T-helper 17 cell (primary cell): ENCODE results near the gene NT5M. TPM values are rescaled to one million over a fixed set of nuclear protein-coding genes. Genes with fewer than 3 reads are reported as not detected.
A peak's percentile ranks its signal among the peaks of the same experiment; 100 is the strongest.

Experiments
- ATAC-seq: fragments of 150-1000 bp; cut with Tn5 transposase; 2 replicates; pipeline ENCODE4 v1.10.0; 2021; ENCODE audit warnings: mild to moderate bottlenecking, moderate library complexity
- DNase-seq, 3 donors: peaks; one replicate each; pipeline versions ENCODE4 v3.0.0 to v3.0.0-alpha.2; 2020 to 2021
- H3K9me3 ChIP-seq: one replicate; pipeline ENCODE4 v1.7.0; 2013; ENCODE audit warnings: low read length, mild to moderate bottlenecking; ENCODE audit not compliant: control insufficient read depth, poor library complexity, severe bottlenecking
- H3K27ac Mint-ChIP-seq: one replicate; pipeline ENCODE4 v1.8.0; 2022; ENCODE audit warnings: mild to moderate bottlenecking, moderate library complexity, mixed read lengths
- H3K27me3 Mint-ChIP-seq: one replicate; pipeline ENCODE4 v1.8.0; 2022; ENCODE audit warnings: mixed read lengths
- H3K36me3 Mint-ChIP-seq: one replicate; pipeline ENCODE4 v1.8.0; 2022; ENCODE audit warnings: low read depth, mixed read lengths
- H3K4me1 Mint-ChIP-seq: one replicate; pipeline ENCODE4 v1.8.0; 2022; ENCODE audit warnings: mild to moderate bottlenecking, mixed read lengths
- H3K4me3 Mint-ChIP-seq: one replicate; pipeline ENCODE4 v1.8.0; 2022; ENCODE audit warnings: mild to moderate bottlenecking, moderate library complexity, mixed read lengths
- total RNA-seq, 4 donors: library from RNA in 2 of 4; stranded (reverse) in 2 of 4; gene quantifications; one replicate each; pipeline ENCODE4 v1.2.3 and lab custom pipeline; 2022 to 2026

NT5M gene
- total RNA-seq, 2 donors from 2014 or later: 2.5 to 24.0 TPM

DNA sequence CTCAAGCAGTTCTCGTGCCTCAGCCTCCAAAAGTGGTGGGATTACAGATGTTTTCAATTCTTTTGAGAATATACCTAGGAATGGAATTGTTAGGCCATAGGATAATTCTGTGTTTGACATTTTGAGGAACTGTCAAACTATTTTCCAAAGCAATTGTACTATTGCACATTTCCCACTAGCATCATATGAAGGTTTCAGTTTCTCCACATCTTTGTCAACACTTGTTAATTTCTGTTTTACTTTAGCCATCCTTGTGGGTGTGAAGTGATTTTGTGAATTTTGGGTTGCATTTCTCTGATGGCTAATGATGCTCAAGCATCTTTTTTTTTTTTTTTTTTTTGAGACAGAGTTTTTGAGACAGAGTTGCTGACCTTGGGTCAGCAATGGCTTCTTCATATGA is 6.2 kb downstream of the NT5M start:
- H3K36me3 Mint-ChIP-seq: no peaks in the 10 kb centered on the region
- ATAC-seq (no peak), DNase-seq (no peak)
- H3K4me1 Mint-ChIP-seq: peaks cover 21% of the 10 kb centered on the region
- H3K27ac Mint-ChIP-seq: no peak overlapping the region
- no peaks in the 10 kb centered on the region for H3K27me3 Mint-ChIP-seq
- no peak overlapping the region for H3K4me3 Mint-ChIP-seq
- no peaks in the 10 kb centered on the region for H3K9me3 ChIP-seq

DNA sequence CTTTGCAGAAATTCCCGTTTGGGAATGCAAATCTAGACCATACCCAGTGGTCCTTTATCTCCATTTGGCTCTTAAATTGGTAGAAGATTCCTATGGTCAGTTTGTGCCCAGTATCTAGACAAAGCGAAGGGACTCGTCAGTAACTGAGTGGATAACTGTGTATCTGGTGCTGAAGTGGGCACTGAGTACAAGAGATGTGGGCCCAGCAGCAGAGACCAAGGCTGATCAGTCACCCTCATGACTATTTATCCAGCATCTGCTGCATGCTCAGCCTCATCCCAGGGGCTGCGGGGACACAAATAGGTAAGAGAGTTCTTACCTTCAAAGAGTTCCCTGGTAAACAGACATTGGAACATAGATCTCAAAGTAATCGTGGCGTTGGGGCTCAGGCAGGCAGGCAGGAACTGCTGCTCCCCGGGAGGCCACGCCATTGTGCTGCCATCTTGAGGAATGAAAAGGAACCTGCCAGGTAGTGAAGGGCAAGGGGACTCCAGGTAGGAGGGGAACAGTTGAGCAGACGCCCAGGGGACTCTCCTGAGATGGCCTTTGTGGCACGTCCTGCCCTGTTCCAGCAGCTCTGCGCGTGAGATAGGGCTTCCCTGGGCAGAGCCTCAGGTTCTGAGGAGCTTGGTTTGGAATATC is 10.3 kb downstream of the NT5M start:
- ATAC-seq (peak; percentile 99), DNase-seq (peak; percentile 45 to 65 (median 52))
- peaks cover 8% of the 10 kb centered on the region for H3K4me1 Mint-ChIP-seq
- no peak overlapping the region for H3K4me3 Mint-ChIP-seq
- H3K9me3 ChIP-seq: no peaks in the 10 kb centered on the region
- no peaks in the 10 kb centered on the region for H3K27me3 Mint-ChIP-seq
- no peak overlapping the region for H3K27ac Mint-ChIP-seq
- no peaks in the 10 kb centered on the region for H3K36me3 Mint-ChIP-seq

DNA sequence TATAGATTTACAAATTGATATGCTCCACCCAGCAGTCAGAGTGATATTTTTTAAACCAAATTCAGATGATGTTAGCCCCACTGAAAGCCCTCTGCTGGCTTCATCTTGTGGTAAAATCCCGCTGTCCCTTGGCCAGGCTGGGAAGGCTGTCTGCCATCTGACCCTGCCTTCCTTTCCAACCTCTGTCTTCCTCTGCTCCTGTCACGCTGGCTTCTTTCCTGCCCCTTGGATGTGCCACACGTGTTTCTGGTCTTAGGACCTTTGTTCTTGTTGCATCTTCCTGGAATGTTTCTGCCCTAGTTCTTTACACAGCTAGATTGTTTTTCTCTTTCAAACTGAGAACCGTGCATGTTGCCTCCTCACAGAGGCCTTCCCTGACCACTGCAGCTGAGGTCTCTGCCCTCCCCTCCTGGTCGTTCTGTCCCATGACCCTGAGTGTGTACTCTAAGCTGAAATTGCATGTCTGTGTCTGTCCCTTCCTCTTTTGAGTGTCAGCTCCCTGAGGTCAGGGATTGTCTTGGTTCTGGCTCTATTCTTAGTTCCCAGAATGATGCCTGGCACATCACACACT is 11.4 kb downstream of the NT5M start:
- H3K27me3 Mint-ChIP-seq: no peaks in the 10 kb centered on the region
- H3K9me3 ChIP-seq: no peaks in the 10 kb centered on the region
- ATAC-seq: no peak

DNA sequence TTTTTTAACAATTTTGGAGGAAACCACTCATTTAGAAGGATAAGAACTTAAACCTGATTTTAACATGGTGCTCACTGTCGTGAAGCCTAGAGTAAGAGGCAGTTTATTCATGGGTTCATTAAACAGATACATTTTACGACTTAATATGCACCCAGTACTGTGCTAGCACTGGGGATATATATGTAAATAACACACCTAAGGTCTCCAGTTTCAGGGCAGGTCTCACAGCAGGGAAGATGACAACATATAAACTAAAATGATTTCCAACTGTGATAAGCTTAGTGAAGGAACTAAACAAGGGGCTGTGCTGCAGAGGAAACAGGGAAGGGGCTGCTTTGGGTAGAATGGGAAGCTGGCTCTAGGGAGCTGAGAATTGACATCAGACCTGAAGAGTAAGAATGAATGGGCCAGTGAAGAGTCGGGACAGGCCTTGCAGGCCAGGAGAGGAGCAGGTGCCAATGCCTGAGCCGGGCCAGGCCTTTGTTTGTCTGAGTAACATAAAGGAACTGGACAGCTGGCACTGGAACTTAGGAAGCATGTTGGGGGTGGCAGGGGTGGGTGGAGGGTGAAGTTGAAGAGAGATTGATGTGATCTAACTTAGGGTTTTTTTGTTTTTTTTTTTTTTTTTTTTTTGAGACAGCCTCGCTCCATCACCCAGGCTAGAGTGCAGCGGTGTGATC is 12.1 kb downstream of the NT5M start:
- H3K27me3 Mint-ChIP-seq: no peaks in the 10 kb centered on the region
- peaks cover 8% of the 10 kb centered on the region for H3K4me1 Mint-ChIP-seq
- H3K9me3 ChIP-seq: no peaks in the 10 kb centered on the region
- no peak overlapping the region for H3K4me3 Mint-ChIP-seq
- no peak overlapping the region for H3K27ac Mint-ChIP-seq
- ATAC-seq (no peak), DNase-seq (no peak)
- H3K36me3 Mint-ChIP-seq: no peaks in the 10 kb centered on the region

More for the DNA sequence above, 11.4 kb downstream of the NT5M start:
- DNase-seq: no peak
- H3K36me3 Mint-ChIP-seq: no peaks in the 10 kb centered on the region
- H3K27ac Mint-ChIP-seq: no peak overlapping the region
- peaks cover 8% of the 10 kb centered on the region for H3K4me1 Mint-ChIP-seq
- no peak overlapping the region for H3K4me3 Mint-ChIP-seq

DNA sequence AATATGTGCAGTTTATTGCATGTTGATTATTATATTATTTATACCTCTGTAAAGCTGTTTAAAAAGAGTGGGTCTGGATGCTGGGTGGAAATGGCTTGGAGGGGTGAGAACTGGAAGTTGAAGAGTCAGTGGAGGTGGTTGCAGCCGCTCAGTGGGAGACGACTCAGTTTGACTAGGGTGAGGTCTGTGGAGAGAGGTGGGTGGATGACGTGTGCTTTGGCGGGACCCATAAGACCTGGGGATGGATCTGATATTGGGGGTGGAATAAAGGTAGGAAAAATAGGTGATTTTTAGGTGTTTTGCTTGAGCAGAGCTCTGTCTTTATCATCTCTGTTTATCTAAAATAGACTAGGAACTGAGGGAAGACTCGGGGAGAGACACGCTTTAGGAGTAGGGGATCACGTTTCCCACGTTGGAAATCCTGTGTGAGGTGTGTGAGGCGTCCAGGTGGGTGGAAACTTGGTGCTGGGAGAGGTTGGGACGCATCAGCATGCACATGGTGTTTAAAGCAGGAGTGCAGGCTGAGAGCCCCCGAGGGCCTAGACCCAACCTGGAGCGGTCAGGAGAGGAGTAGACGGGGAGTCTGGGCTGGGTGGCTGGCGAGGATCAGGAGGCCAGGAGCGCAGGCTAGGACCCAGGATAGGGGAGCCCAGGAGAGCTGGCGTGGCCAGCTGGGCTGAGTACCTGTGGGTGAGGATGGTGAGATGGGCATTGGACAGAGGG is 17.2 kb downstream of the NT5M start:
- H3K27ac Mint-ChIP-seq: no peak overlapping the region
- no peaks in the 10 kb centered on the region for H3K27me3 Mint-ChIP-seq
- no peak for ATAC-seq
- no peaks in the 10 kb centered on the region for H3K9me3 ChIP-seq
- no peak overlapping the region for H3K4me3 Mint-ChIP-seq
- H3K36me3 Mint-ChIP-seq: no peaks in the 10 kb centered on the region
- DNase-seq: no peak
- H3K4me1 Mint-ChIP-seq: peaks cover 2% of the 10 kb centered on the region

DNA sequence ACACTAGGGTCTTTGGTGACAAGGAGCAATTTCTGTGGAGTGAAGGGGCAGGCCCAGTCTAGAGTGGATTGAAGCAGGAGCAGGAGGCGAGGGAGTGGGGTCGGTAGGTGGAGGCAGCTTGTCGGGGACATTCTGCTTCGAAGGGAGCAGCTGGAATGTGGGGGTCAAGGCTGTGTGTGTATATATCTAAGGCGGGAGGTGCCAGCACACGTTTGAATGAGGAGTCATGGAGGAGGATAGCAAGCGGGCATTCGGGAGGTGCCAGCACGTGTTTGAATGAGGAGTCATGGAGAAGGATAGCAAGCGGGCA is 17.7 kb downstream of the NT5M start:
- H3K36me3 Mint-ChIP-seq: no peaks in the 10 kb centered on the region
- H3K4me3 Mint-ChIP-seq: no peak overlapping the region
- peaks cover 2% of the 10 kb centered on the region for H3K4me1 Mint-ChIP-seq
- DNase-seq (no peak), ATAC-seq (no peak)
- H3K27me3 Mint-ChIP-seq: no peaks in the 10 kb centered on the region
- no peaks in the 10 kb centered on the region for H3K9me3 ChIP-seq
- H3K27ac Mint-ChIP-seq: no peak overlapping the region

DNA sequence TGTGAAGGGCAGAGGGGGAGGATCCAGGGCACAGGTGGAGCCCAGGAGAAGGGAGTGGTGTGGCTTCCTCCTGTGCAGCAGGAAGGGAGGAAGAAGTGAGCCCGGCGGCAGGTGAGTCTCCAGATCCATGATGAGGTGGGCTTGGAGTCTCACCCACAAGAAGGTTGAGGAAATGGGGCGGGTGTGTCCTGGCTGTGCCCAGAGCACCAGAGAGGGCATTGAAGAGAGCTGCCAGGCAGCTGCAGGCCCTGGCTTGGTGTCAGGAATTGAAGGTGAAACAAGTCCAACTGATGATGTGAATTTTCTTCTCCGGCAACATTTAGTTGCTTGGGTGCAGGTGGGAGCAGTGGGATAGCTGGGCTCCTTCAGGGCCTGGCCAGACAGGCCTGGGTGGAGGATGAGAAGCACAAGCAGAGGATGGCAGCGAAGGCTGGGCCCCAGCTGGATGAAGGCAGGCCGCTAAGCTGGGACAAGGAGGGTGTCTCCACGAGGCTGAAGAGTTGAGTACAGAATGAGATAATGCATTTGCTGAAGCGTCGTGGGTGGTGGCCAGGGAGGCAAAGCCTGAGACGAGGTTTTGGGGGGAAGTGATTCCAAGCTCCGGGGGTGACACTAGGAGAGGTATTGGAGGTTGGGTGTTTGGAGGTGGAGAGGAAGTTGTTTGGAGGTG is 18.3 kb downstream of the NT5M start:
- no peak overlapping the region for H3K4me3 Mint-ChIP-seq
- ATAC-seq: no peak
- no peak for DNase-seq
- no peak overlapping the region for H3K27ac Mint-ChIP-seq
- H3K27me3 Mint-ChIP-seq: no peaks in the 10 kb centered on the region
- peaks cover 2% of the 10 kb centered on the region for H3K4me1 Mint-ChIP-seq
- no peaks in the 10 kb centered on the region for H3K36me3 Mint-ChIP-seq
- no peaks in the 10 kb centered on the region for H3K9me3 ChIP-seq

DNA sequence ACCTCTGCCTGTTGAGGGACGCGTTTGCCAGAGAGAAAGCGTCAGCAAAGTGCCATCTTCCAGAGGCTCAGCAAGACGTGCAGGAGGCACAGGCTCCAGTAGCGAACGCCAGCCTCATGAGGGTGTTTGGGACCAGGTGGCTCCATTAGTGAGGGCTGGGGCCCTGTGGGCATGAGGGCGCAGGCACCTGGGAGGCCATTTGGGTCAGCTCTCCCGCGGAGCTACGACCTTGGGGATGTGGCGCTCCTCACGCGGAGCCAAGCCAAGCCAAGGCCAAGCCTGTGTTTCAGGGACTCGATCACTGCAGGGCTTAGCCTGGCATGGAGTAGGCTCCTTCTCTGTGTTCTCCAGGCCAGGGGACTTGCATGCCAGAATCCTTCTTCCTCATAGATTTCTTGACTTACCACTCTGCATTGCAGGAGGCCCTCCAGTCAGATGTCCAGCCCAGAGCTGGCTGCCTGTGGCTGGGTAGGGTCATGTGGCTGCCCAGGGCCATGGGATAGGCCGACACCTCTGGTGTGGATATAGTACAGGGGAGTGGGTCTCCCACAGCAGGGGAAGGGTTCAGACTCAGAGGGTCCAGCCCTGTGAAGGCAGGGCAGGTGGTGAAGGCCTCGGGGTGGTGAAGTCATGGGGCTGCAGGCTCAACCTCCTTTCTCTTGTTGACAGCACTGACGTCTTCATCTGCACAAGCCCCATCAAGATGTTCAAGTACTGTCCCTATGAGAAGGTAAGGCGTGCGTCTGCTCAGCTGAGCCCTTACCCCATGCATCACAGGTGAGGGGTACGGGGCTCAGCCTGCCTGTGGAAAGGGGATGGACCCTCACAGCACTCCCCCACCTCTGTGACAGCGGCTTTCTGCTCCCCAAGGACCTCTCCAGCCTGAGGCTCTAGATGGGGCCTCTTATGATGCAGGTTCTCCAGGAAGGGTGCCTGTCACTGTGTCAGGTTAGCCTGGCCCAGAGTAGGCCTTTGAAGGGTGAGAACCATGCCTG is 19.6 kb downstream of the NT5M start:
- H3K27ac Mint-ChIP-seq: no peak overlapping the region
- peaks cover 2% of the 10 kb centered on the region for H3K4me1 Mint-ChIP-seq
- H3K4me3 Mint-ChIP-seq: peak overlapping the region; percentile 31
- no peaks in the 10 kb centered on the region for H3K36me3 Mint-ChIP-seq
- no peak for DNase-seq
- H3K9me3 ChIP-seq: no peaks in the 10 kb centered on the region
- no peaks in the 10 kb centered on the region for H3K27me3 Mint-ChIP-seq
- ATAC-seq: no peak

DNA sequence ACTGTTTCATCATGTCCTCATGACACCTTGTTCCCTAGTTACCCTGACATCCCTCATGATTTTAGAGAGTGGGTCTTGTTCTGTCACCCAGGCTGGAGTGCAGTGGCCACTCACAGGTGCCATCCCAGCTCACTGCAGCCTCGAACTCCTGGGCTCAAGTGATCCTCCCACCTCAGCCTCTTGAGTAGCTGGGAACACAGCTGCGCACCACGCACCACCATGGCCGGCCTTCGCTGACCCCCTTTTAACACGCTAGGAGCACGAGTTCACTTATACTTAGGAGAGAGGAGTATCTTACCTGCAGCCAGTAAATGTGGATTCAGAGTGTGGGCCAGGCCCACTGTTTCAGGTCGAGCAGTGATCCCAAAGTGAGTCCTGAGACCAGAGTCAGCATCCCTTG is 21.4 kb downstream of the NT5M start:
- no peaks in the 10 kb centered on the region for H3K9me3 ChIP-seq
- peaks cover 2% of the 10 kb centered on the region for H3K4me1 Mint-ChIP-seq
- H3K4me3 Mint-ChIP-seq: no peak overlapping the region
- DNase-seq: no peak
- no peaks in the 10 kb centered on the region for H3K27me3 Mint-ChIP-seq
- H3K36me3 Mint-ChIP-seq: no peaks in the 10 kb centered on the region
- no peak for ATAC-seq
- no peak overlapping the region for H3K27ac Mint-ChIP-seq

DNA sequence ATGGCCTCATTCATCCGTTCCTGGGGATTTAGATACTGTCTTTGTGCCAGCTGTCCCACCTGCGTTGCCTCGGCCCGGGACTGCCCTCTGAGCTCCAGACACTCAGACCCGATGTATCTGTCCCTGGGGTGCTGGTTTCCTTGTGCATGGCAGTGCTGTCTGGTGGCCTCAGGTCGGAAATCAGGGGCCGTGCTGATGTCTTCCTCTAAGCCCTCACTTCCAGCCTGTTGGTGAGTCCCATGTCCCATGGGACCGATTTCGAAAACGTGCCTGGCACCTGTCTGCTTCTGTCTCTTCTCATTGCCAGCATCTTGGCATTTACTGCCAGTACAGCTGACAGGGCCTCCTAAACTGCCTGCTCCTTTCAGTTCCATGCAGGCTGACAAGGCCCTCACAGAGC is 22.1 kb downstream of the NT5M start:
- ATAC-seq (no peak), DNase-seq (no peak)
- Mint-ChIP-seq H3K4me3 (no peak overlapping the region), H3K27ac (no peak overlapping the region), H3K36me3 (no peaks in the 10 kb centered on the region), H3K4me1 (peaks cover 2% of the 10 kb centered on the region), H3K27me3 (no peaks in the 10 kb centered on the region)
- no peaks in the 10 kb centered on the region for H3K9me3 ChIP-seq

DNA sequence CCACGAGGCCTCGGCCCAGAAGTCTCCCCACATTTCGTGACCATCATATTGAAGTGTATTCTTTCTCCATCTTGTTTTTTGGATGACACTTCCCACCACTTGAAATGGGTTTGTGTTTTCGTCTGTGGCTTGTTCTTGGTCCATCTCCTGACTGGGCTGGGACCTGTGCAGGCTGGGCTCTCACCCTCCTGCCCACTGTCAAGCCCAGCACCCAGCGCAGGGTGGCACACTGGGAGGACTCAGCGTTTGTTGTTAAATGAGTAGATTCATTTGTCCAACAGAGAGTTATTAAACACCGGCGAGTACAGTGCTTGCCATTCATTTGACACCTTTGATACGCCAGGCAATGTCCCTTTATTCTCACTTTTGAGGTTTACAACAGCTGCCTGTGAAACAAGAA is 22.6 kb downstream of the NT5M start:
- no peak overlapping the region for H3K27ac Mint-ChIP-seq
- no peak for ATAC-seq
- no peaks in the 10 kb centered on the region for H3K27me3 Mint-ChIP-seq
- no peaks in the 10 kb centered on the region for H3K9me3 ChIP-seq
- H3K36me3 Mint-ChIP-seq: no peaks in the 10 kb centered on the region
- DNase-seq: no peak
- peaks cover 2% of the 10 kb centered on the region for H3K4me1 Mint-ChIP-seq
- no peak overlapping the region for H3K4me3 Mint-ChIP-seq

DNA sequence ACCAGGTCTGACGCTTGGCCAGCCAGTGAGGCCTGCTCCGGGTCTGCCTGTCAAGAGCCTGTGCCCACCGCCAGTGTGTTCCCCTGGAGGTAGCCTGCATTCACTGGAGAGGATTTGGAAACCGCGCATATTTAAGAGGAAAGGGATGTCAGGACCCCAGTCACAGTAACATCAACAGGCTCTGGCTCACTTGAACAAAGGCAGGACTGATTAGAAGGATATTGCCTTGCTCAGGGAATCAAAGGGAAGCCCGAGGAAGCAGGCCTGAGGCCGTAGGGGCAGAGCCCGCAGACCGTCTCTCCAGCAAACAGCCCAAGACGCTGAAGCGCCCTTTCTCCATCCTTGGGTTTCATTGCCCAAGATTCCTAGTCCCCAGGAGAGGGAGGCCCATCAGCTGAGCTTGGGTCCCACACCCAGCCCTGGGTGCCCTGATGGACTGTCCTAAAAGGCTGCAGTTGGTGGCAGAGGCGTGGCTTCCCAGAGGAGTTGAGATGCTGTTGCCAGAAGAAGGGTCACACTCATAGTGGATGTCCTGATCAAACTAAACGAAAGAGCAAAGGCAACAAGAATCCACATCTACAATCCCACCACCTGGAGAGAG is 23.2 kb downstream of the NT5M start:
- Mint-ChIP-seq H3K36me3 (no peaks in the 10 kb centered on the region), H3K27ac (no peak overlapping the region), H3K4me3 (no peak overlapping the region), H3K27me3 (no peaks in the 10 kb centered on the region), H3K4me1 (peaks cover 2% of the 10 kb centered on the region)
- ATAC-seq (no peak), DNase-seq (no peak)
- H3K9me3 ChIP-seq: no peaks in the 10 kb centered on the region
